Neural progenitor cell (in vitro differentiated cells): ENCODE results near the gene PIP4K2B. TPM values are rescaled to one million over a fixed set of nuclear protein-coding genes. Genes with fewer than 3 reads are reported as not detected.

Source experiments
- DNase-seq: peaks from one replicate; pipeline ENCODE4 v3.0.0-alpha.2; 2016; ENCODE audit warnings: low spot score
- H2AFZ ChIP-seq: fragments of 200-600 bp; sonication (generic); replicated peaks from 2 replicates; pipeline ENCODE4 v1.6.1; 2016; ENCODE audit warnings: antibody characterized with exemption
- H3F3A ChIP-seq: fragments of 200-600 bp; sonication (generic); 2 replicates; pipeline ENCODE4 v1.6.1; 2016; ENCODE audit warnings: antibody characterized with exemption, low read depth
- H3K27ac ChIP-seq: fragments of 200-600 bp; sonication (generic); 2 replicates; pipeline ENCODE4 v1.5.1; 2016; ENCODE audit warnings: mild to moderate bottlenecking
- H3K27me3 ChIP-seq: fragments of 200-600 bp; sonication (generic); 2 replicates; pipeline ENCODE4 v1.6.1; 2016; ENCODE audit warnings: mild to moderate bottlenecking, moderate library complexity
- H3K36me3 ChIP-seq: fragments of 200-600 bp; sonication (generic); 2 replicates; pipeline ENCODE4 v1.5.1; 2016
- H3K4me1 ChIP-seq: fragments of 200-600 bp; sonication (generic); 2 replicates; pipeline ENCODE4 v1.6.1; 2016; ENCODE audit warnings: mixed run types
- H3K4me2 ChIP-seq: fragments of 200-600 bp; sonication (generic); 2 replicates; pipeline ENCODE4 v1.6.1; 2016
- H3K4me3 ChIP-seq: fragments of 200-600 bp; sonication (generic); 2 replicates; pipeline ENCODE4 v1.5.1; 2016
- H3K79me2 ChIP-seq: fragments of 200-600 bp; sonication (generic); 2 replicates; pipeline ENCODE4 v1.6.1; 2016; ENCODE audit warnings: low read depth
- H3K9ac ChIP-seq: fragments of 200-600 bp; sonication (generic); 2 replicates; pipeline ENCODE4 v1.6.1; 2016
- H3K9me3 ChIP-seq: fragments of 200-600 bp; sonication (generic); 2 replicates; pipeline ENCODE4 v1.5.1; 2016; ENCODE audit warnings: low read depth
- H4K20me1 ChIP-seq: fragments of 200-600 bp; sonication (generic); 2 replicates; pipeline ENCODE4 v1.6.1; 2016; ENCODE audit warnings: low read depth
- H3K27ac Mint-ChIP-seq: 3 replicates; pipeline ENCODE4 v1.8.0; 2021; ENCODE audit warnings: mixed read lengths
- H3K27me3 Mint-ChIP-seq: 2 replicates; pipeline ENCODE4 v1.8.0; 2022; ENCODE audit warnings: low read depth, mild to moderate bottlenecking, inconsistent platforms, moderate library complexity, mixed read lengths; ENCODE audit not compliant: insufficient read depth
- H3K36me3 Mint-ChIP-seq: 3 replicates; pipeline ENCODE4 v1.8.0; 2021; ENCODE audit warnings: mixed read lengths
- H3K4me1 Mint-ChIP-seq: 3 replicates; pipeline ENCODE4 v1.8.0; 2021; ENCODE audit warnings: mixed read lengths
- H3K4me3 Mint-ChIP-seq: 3 replicates; pipeline ENCODE4 v1.8.0; 2021; ENCODE audit warnings: mild to moderate bottlenecking, moderate library complexity, mixed read lengths
- H3K9me3 Mint-ChIP-seq: 3 replicates; pipeline ENCODE4 v1.8.0; 2020; ENCODE audit warnings: mixed read lengths
- EZH2 ChIP-seq: fragments of 200-600 bp; sonication (generic); IDR thresholded peaks from 2 replicates; pipeline ENCODE4 v1.6.1; 2017; ENCODE audit warnings: antibody characterized with exemption, mild to moderate bottlenecking, moderate library complexity
- EZH2phosphoT487 ChIP-seq: fragments of 200-600 bp; sonication (generic); IDR thresholded peaks from 2 replicates; pipeline ENCODE4 v1.6.1; 2017; ENCODE audit warnings: antibody characterized with exemption
- total RNA-seq: library from RNA; depleted of rRNA; stranded (reverse); fragments of >200 nt; gene quantifications from 2 replicates; pipeline ENCODE4 v1.2.3, GENCODE V29; 2015; ENCODE audit warnings: low replicate concordance
- TF ChIP-seq, protein P1 (sequence below): fragments of 200-600 bp; sonication (generic); IDR thresholded peaks from 2 replicates; pipeline ENCODE4 v1.5.1; 2017; ENCODE audit warnings: antibody characterized with exemption, mild to moderate bottlenecking

The PIP4K2B gene
- total RNA-seq, 1 donor from 2014 or later, result 45.6 TPM

DNA sequence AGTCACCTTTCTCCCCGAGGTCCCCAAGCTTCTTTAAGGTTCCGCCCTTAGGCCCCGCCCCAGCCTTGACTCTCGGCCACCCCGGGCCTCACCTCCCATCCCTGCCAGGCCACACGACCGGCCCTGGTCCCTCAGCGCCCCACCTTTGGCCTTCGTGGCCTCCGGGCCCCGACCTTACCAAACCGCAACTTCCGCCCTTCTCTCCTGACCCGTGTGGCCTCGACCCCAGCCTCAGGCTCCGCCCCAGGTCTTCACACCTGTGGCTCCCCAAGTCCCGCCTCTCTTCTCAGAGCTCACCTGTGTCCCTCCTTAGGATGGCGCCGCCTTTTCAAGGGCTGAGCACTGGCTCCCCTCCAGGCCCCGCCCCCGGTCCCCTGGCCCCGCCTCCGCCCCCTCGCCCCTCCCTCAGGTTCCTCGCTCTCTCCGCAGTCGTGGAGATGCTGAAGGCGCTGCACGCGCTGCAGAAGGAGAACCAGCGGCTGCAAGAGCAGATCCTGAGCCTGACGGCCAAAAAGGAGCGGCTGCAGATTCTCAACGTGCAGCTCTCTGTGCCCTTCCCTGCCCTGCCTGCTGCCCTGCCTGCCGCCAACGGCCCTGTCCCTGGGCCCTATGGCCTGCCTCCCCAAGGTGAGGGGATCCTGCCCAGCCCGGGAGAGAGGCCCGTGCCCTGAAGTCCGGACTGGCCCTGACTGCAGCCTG is 79.3 kb downstream of the PIP4K2B start:
- Histone ChIP-seq H3K4me3 (peak overlapping the region; percentile 38), H3K4me2 (peak overlapping the region; percentile 79)
- no peaks in the 10 kb centered on the region for H3K9me3 Mint-ChIP-seq

DNA sequence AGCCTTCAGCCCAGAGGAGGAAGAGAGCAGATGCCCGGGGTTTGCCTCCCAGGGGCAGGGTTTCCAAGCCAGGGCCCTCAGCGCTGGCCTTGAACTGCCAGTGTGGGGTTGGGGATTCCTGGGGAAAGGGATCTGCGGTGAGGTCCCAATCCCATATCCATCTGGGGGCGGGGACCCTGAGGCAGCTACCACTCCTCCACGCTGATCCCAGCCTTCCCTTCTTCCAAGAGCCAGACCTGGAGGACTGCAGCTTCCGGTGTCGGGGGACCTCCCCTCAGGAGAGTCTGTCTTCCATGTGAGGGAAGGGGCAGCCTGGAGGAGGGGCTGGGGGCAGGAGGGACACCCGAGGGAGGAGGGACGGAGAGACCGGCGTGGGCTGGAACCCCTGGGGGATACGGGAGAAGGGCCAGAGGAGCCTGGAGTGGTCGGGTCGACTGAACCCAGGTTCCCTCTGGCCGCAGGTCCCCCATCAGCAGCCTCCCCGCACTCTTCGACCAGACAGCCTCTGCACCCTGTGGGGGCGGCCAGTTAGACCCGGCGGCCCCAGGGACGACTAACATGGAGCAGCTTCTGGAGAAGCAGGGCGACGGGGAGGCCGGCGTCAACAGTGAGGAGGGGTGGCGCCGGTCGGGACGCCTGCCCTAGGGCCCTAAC is 79.9 kb downstream of the PIP4K2B start:
- Mint-ChIP-seq H3K36me3 (peaks cover 18% of the 10 kb centered on the region), H3K4me3 (peak overlapping the region; percentile 55), H3K4me1 (peaks cover 20% of the 10 kb centered on the region), H3K27ac (no peak overlapping the region), H3K27me3 (peaks cover 11% of the 10 kb centered on the region), H3K9me3 (no peaks in the 10 kb centered on the region)
- peak; percentile 55 for TF ChIP-seq EZH2phosphoT487
- TF ChIP-seq, protein P1, sequence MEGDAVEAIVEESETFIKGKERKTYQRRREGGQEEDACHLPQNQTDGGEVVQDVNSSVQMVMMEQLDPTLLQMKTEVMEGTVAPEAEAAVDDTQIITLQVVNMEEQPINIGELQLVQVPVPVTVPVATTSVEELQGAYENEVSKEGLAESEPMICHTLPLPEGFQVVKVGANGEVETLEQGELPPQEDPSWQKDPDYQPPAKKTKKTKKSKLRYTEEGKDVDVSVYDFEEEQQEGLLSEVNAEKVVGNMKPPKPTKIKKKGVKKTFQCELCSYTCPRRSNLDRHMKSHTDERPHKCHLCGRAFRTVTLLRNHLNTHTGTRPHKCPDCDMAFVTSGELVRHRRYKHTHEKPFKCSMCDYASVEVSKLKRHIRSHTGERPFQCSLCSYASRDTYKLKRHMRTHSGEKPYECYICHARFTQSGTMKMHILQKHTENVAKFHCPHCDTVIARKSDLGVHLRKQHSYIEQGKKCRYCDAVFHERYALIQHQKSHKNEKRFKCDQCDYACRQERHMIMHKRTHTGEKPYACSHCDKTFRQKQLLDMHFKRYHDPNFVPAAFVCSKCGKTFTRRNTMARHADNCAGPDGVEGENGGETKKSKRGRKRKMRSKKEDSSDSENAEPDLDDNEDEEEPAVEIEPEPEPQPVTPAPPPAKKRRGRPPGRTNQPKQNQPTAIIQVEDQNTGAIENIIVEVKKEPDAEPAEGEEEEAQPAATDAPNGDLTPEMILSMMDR, result no peak
- TF ChIP-seq EZH2, result no peak
- peak overlapping the region; percentile 38 for H3K4me3 ChIP-seq
- peaks cover 34% of the 10 kb centered on the region for H3K27me3 ChIP-seq
- peak; percentile 44 for DNase-seq
- peaks cover 19% of the 10 kb centered on the region for H3K4me1 ChIP-seq
- H3K36me3 ChIP-seq, result no peaks in the 10 kb centered on the region
- H2AFZ ChIP-seq, result no peak overlapping the region
- H4K20me1 ChIP-seq, result peaks cover 32% of the 10 kb centered on the region
- no peaks in the 10 kb centered on the region for H3K79me2 ChIP-seq
- H3K4me2 ChIP-seq, result peak overlapping the region; percentile 79
- no peak overlapping the region for H3K9ac ChIP-seq
- H3F3A ChIP-seq, result peaks cover 28% of the 10 kb centered on the region
- H3K27ac ChIP-seq, result no peak overlapping the region
- no peaks in the 10 kb centered on the region for H3K9me3 ChIP-seq

More for the DNA sequence above, 79.3 kb downstream of the PIP4K2B start:
- H2AFZ ChIP-seq, result no peak overlapping the region
- no peak overlapping the region for H3K4me3 Mint-ChIP-seq
- peaks cover 34% of the 10 kb centered on the region for H3K27me3 ChIP-seq
- TF ChIP-seq, protein P1, result no peak
- TF ChIP-seq EZH2phosphoT487 (no peak), EZH2 (peak; percentile 53)
- H3K27ac Mint-ChIP-seq, result no peak overlapping the region
- no peak overlapping the region for H3K9ac ChIP-seq
- peaks cover 20% of the 10 kb centered on the region for H3K4me1 Mint-ChIP-seq
- DNase-seq, result peak; percentile 83
- H3K9me3 ChIP-seq, result no peaks in the 10 kb centered on the region
- peaks cover 28% of the 10 kb centered on the region for H3F3A ChIP-seq
- no peaks in the 10 kb centered on the region for H3K36me3 ChIP-seq
- H3K36me3 Mint-ChIP-seq, result peaks cover 18% of the 10 kb centered on the region
- no peak overlapping the region for H3K27ac ChIP-seq
- H3K4me1 ChIP-seq, result peaks cover 18% of the 10 kb centered on the region
- H4K20me1 ChIP-seq, result peaks cover 32% of the 10 kb centered on the region
- peaks cover 11% of the 10 kb centered on the region for H3K27me3 Mint-ChIP-seq
- H3K79me2 ChIP-seq, result no peaks in the 10 kb centered on the region

DNA sequence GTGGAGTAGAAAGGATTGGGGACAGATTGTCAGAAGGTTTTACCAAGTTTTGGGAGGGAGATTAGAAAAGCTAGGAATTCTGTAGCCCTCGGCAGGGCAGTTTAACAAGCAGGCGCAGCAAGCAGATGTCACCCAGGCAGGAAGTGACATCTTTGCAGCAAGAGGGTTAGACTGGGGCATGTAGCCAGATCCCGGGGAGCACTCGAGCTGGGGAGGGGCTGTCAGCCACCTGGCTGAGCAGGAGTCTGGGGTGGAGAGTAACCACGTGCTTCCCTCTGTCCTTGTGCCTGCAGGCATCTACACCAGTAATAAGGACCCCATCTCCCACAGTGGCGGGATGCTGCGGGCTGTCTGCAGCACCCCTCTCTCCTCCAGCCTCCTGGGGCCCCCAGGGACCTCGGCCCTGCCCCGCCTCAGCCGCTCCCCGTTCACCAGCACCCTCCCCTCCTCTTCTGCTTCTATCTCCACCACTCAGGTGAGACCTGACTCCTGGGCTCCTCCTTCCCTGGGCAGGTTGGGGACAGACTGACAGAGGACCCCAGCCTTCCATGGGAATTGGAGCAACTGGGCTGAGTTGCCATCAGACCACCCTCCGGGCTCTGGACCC is 82.1 kb downstream of the PIP4K2B start:
- Mint-ChIP-seq H3K36me3 (peaks cover 16% of the 10 kb centered on the region), H3K9me3 (no peaks in the 10 kb centered on the region), H3K27ac (no peak overlapping the region), H3K27me3 (peaks cover 11% of the 10 kb centered on the region), H3K4me1 (peaks cover 20% of the 10 kb centered on the region), H3K4me3 (no peak overlapping the region)
- Histone ChIP-seq H2AFZ (no peak overlapping the region), H3K27ac (no peak overlapping the region), H3K36me3 (no peaks in the 10 kb centered on the region), H3K9me3 (no peaks in the 10 kb centered on the region), H3K27me3 (peaks cover 34% of the 10 kb centered on the region), H3K4me1 (peaks cover 19% of the 10 kb centered on the region), H4K20me1 (peaks cover 32% of the 10 kb centered on the region), H3K4me2 (no peak overlapping the region), H3F3A (peaks cover 28% of the 10 kb centered on the region), H3K4me3 (no peak overlapping the region), H3K79me2 (no peaks in the 10 kb centered on the region), H3K9ac (no peak overlapping the region)
- DNase-seq, result no peak
- TF ChIP-seq EZH2, result no peak
- no peak for TF ChIP-seq EZH2phosphoT487
- TF ChIP-seq, protein P1, result no peak
